ENCODE data around the gene C10orf53. TPM values are rescaled to one million over a fixed set of nuclear protein-coding genes. Genes with fewer than 3 reads are reported as not detected.

Gene C10orf53
- polyA plus RNA-seq, 3 donors: not detected

DNA sequence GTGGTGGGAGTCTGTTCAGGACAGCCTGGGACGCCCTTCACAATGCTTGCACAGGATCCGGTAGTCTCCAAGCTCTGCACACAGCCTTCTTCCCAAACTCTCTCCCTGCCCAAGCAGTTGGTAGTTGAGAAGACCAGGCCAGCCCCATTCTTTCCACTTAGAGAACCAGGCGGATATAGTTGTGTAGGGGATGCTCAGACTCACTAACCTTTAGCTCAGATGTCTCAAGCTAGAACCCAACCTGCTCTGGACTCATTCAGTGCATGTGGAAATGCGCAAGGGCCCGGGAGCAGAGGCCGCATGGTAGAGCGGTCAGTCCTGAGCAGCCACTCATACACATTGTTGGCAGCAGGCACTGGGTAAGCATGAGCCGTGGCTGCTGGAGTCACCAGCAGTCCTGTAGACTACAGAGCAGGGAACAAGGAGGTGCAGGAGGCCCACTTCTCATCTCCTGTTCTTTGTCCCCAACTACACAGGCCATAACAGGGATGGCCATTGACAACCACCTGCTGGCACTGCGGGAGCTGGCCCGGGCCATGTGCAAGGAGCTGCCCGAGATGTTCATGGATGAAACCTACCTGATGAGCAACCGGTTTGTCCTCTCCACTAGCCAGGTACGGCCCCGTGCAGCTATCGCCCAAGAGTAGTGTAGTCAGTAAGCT, 17.2 kb upstream of the C10orf53 start:
- Mint-ChIP-seq H3K4me1 (no peaks in the 10 kb centered on the region), H3K9me3 (peaks cover 14 to 29% (median 18%) of the 10 kb centered on the region in 7 donors), H3K36me3 (no peaks in the 10 kb centered on the region), H3K27ac (no peak overlapping the region), H3K4me3 (no peak overlapping the region), H3K27me3 (ENCODE audit: low read depth in 3 of 3) (peaks cover 0 to 12% (median 7%) of the 10 kb centered on the region in 3 donors)
- Histone ChIP-seq H3K4me2 (replicated peaks; ENCODE audit: extremely low read depth, low read length, poor library complexity, severe bottlenecking) (no peak overlapping the region), H3K9me3 (replicated peaks in 1 of 2; ENCODE audit: control insufficient read depth in 1 of 2, insufficient read depth in 1 of 2, low read length in 2 of 2) (peaks cover 14 to 19% of the 10 kb centered on the region in 2 donors), H3K36me3 (replicated peaks in 1 of 2; ENCODE audit: control insufficient read depth in 1 of 2, insufficient read depth in 2 of 2, low read length in 2 of 2) (no peaks in the 10 kb centered on the region), H3K4me1 (ENCODE audit: control insufficient read depth in 1 of 2, insufficient read depth in 2 of 2, low read length in 2 of 2) (no peaks in the 10 kb centered on the region), H3K27ac (ENCODE audit: low read depth in 1 of 2, low read length in 2 of 2) (no peak overlapping the region), H3K79me2 (ENCODE audit: insufficient read depth, low read length) (no peaks in the 10 kb centered on the region), H3K9ac (ENCODE audit: insufficient read depth, low read length, poor library complexity, severe bottlenecking) (no peak overlapping the region), H3K4me3 (replicated peaks in 1 of 3; ENCODE audit: low read depth in 2 of 3, low read length in 3 of 3) (no peak overlapping the region), H3K27me3 (ENCODE audit: control insufficient read depth in 2 of 2, insufficient read depth in 2 of 2, low read length in 2 of 2) (no peaks in the 10 kb centered on the region), H2AFZ (ENCODE audit: insufficient read depth, low read depth, low read length, poor library complexity, severe bottlenecking) (no peak overlapping the region), H4K20me1 (ENCODE audit: insufficient read depth, low read length) (no peaks in the 10 kb centered on the region)
- TF ChIP-seq, protein P1, sequence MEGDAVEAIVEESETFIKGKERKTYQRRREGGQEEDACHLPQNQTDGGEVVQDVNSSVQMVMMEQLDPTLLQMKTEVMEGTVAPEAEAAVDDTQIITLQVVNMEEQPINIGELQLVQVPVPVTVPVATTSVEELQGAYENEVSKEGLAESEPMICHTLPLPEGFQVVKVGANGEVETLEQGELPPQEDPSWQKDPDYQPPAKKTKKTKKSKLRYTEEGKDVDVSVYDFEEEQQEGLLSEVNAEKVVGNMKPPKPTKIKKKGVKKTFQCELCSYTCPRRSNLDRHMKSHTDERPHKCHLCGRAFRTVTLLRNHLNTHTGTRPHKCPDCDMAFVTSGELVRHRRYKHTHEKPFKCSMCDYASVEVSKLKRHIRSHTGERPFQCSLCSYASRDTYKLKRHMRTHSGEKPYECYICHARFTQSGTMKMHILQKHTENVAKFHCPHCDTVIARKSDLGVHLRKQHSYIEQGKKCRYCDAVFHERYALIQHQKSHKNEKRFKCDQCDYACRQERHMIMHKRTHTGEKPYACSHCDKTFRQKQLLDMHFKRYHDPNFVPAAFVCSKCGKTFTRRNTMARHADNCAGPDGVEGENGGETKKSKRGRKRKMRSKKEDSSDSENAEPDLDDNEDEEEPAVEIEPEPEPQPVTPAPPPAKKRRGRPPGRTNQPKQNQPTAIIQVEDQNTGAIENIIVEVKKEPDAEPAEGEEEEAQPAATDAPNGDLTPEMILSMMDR (IDR thresholded peaks at IDR 0.05): no peak
- WGBS (ENCODE audit: insufficient coverage): 86% methylated on average over 5 of the region's 15 CpGs
- no peak for DNase-seq
- intact Hi-C loops (cut with micrococcal nuclease): no loop called here

DNA sequence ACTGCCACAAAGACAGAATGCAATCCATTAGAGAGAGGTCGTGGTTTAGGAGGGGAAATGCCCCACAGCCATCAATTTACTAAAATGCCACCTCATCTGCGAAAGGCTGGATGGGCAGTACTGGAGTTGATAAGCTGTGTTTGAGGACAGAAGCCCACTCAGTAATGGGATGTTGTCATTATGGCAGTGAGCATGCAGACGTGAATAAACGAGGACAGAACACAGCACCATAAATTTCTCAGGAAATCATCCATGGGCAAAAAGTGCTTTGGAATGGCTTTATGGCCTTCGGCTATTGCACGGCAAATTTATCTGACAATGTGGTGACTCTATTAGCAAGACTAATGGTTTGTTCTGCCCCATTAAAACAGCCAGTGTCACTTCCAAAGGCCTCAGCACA, 15.9 kb upstream of the C10orf53 start:
- WGBS (ENCODE audit: insufficient coverage): 63% methylated on average over 3 of the region's 6 CpGs
- H3K27me3 Mint-ChIP-seq (ENCODE audit: low read depth in 3 of 3): peaks cover 0 to 17% (median 5%) of the 10 kb centered on the region in 3 donors

More for the DNA sequence above, 15.9 kb upstream of the C10orf53 start:
- Histone ChIP-seq H3K27me3 (ENCODE audit: control insufficient read depth in 2 of 2, insufficient read depth in 2 of 2, low read length in 2 of 2) (no peaks in the 10 kb centered on the region), H2AFZ (ENCODE audit: insufficient read depth, low read depth, low read length, poor library complexity, severe bottlenecking) (no peak overlapping the region), H4K20me1 (ENCODE audit: insufficient read depth, low read length) (no peaks in the 10 kb centered on the region), H3K9me3 (replicated peaks in 1 of 2; ENCODE audit: control insufficient read depth in 1 of 2, insufficient read depth in 1 of 2, low read length in 2 of 2) (peaks cover 9 to 10% of the 10 kb centered on the region in 2 donors), H3K27ac (ENCODE audit: low read depth in 1 of 2, low read length in 2 of 2) (no peak overlapping the region), H3K4me3 (replicated peaks in 1 of 3; ENCODE audit: low read depth in 2 of 3, low read length in 3 of 3) (no peak overlapping the region), H3K4me2 (replicated peaks; ENCODE audit: extremely low read depth, low read length, poor library complexity, severe bottlenecking) (no peak overlapping the region), H3K36me3 (replicated peaks in 1 of 2; ENCODE audit: control insufficient read depth in 1 of 2, insufficient read depth in 2 of 2, low read length in 2 of 2) (no peaks in the 10 kb centered on the region), H3K79me2 (ENCODE audit: insufficient read depth, low read length) (no peaks in the 10 kb centered on the region), H3K4me1 (ENCODE audit: control insufficient read depth in 1 of 2, insufficient read depth in 2 of 2, low read length in 2 of 2) (no peaks in the 10 kb centered on the region), H3K9ac (ENCODE audit: insufficient read depth, low read length, poor library complexity, severe bottlenecking) (no peak overlapping the region)
- no peaks in the 10 kb centered on the region for H3K36me3 Mint-ChIP-seq
- intact Hi-C loops (cut with micrococcal nuclease): no loop called here
- H3K4me3 Mint-ChIP-seq: no peak overlapping the region
- no peak overlapping the region for H3K27ac Mint-ChIP-seq
- peaks cover 10 to 18% (median 13%) of the 10 kb centered on the region in 7 donors for H3K9me3 Mint-ChIP-seq
- no peak for DNase-seq
- H3K4me1 Mint-ChIP-seq: no peaks in the 10 kb centered on the region
- TF ChIP-seq, protein P1 (IDR thresholded peaks at IDR 0.05): no peak
